ENCODE results near the gene WWOX.

WWOX gene

GRCh38 chr16:78390092-78390491 lies 290.6 kb downstream of the WWOX start:
- Histone ChIP-seq H3K9ac (ENCODE audit: low read length) (no peak overlapping the region), H3K4me3 (ENCODE audit: low read length) (no peak overlapping the region), H3K9me3 (ENCODE audit: control insufficient read depth, low read length) (no peaks in the 10 kb centered on the region), H3K36me3 (ENCODE audit: control insufficient read depth, insufficient read depth, low read length) (no peaks in the 10 kb centered on the region), H3K4me1 (ENCODE audit: control insufficient read depth, insufficient read depth, low read length) (no peaks in the 10 kb centered on the region), H3K27me3 (ENCODE audit: control insufficient read depth, insufficient read depth, low read length) (no peaks in the 10 kb centered on the region)

- no peak overlapping the region for H3K4me3 ChIP-seq (ENCODE audit: low read length)
- no peak overlapping the region for H3K9ac ChIP-seq (ENCODE audit: low read length)
- no peaks in the 10 kb centered on the region for H3K4me1 ChIP-seq (ENCODE audit: control insufficient read depth, insufficient read depth, low read length)
- no peaks in the 10 kb centered on the region for H3K9me3 ChIP-seq (ENCODE audit: control insufficient read depth, low read length)
- no peaks in the 10 kb centered on the region for H3K36me3 ChIP-seq (ENCODE audit: control insufficient read depth, insufficient read depth, low read length)
- no peaks in the 10 kb centered on the region for H3K27me3 ChIP-seq (ENCODE audit: control insufficient read depth, insufficient read depth, low read length)
These were observed 291.3 kb downstream of the WWOX start for GRCh38 chr16:78390508-78391324.

- Histone ChIP-seq H3K4me3 (ENCODE audit: low read length) (no peak overlapping the region), H3K9me3 (ENCODE audit: control insufficient read depth, low read length) (no peaks in the 10 kb centered on the region), H3K36me3 (ENCODE audit: control insufficient read depth, insufficient read depth, low read length) (no peaks in the 10 kb centered on the region), H3K9ac (ENCODE audit: low read length) (no peak overlapping the region), H3K27me3 (ENCODE audit: control insufficient read depth, insufficient read depth, low read length) (no peaks in the 10 kb centered on the region), H3K4me1 (ENCODE audit: control insufficient read depth, insufficient read depth, low read length) (no peaks in the 10 kb centered on the region)
These were observed 293.2 kb downstream of the WWOX start for GRCh38 chr16:78392585-78393195.

DNA sequence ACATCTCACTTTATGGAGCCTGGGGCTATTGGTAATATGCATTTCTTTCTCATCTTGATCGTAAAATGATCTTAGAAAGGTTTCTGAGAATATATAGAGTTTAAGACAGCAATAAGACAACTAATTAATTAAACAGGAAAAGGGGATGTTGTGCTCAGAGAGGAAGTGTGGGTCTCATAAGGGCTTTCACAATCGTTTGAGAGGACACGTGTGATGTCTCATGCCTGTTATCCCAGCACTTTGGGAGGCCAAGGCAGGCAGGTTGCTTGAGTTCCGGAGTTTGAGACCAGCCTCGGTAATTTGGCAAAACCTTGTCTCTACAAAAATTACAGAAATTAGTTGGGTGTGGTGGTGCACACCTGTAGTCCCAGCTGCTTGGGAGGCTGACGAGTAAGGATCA lies 295.6 kb downstream of the WWOX start:
- H3K9ac ChIP-seq (ENCODE audit: low read length): no peak overlapping the region
- no peaks in the 10 kb centered on the region for H3K36me3 ChIP-seq (ENCODE audit: control insufficient read depth, insufficient read depth, low read length)
- no peaks in the 10 kb centered on the region for H3K4me1 ChIP-seq (ENCODE audit: control insufficient read depth, insufficient read depth, low read length)
- no peaks in the 10 kb centered on the region for H3K9me3 ChIP-seq (ENCODE audit: control insufficient read depth, low read length)
- H3K27me3 ChIP-seq (ENCODE audit: control insufficient read depth, insufficient read depth, low read length): no peaks in the 10 kb centered on the region
- no peak overlapping the region for H3K4me3 ChIP-seq (ENCODE audit: low read length)

GRCh38 chr16:78396046-78396445 lies 296.6 kb downstream of the WWOX start:
- Histone ChIP-seq H3K9me3 (ENCODE audit: control insufficient read depth, low read length) (no peaks in the 10 kb centered on the region), H3K9ac (ENCODE audit: low read length) (no peak overlapping the region), H3K36me3 (ENCODE audit: control insufficient read depth, insufficient read depth, low read length) (no peaks in the 10 kb centered on the region), H3K4me3 (ENCODE audit: low read length) (no peak overlapping the region), H3K27me3 (ENCODE audit: control insufficient read depth, insufficient read depth, low read length) (no peaks in the 10 kb centered on the region), H3K4me1 (ENCODE audit: control insufficient read depth, insufficient read depth, low read length) (no peaks in the 10 kb centered on the region)

DNA sequence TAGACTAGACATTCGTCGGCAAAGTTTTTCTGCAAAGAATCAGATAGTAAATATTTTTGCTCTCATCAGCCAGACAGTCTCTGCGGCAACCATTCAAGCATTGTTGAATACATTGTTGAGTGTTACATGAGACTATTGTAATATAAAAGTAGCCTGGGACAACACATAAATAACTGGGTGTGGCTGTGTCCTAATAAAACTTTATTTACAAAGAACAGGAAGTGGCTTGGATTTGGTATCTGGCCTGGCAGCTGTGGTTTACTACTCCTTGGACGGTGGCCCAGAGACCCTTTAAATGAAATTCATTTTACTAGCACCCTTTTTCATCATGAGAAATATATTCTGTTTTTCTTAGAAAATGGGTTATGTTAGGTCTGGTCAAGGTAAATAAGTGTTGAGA lies 297.2 kb downstream of the WWOX start:
- no peak overlapping the region for H3K9ac ChIP-seq (ENCODE audit: low read length)
- H3K9me3 ChIP-seq (ENCODE audit: control insufficient read depth, low read length): no peaks in the 10 kb centered on the region

DNA sequence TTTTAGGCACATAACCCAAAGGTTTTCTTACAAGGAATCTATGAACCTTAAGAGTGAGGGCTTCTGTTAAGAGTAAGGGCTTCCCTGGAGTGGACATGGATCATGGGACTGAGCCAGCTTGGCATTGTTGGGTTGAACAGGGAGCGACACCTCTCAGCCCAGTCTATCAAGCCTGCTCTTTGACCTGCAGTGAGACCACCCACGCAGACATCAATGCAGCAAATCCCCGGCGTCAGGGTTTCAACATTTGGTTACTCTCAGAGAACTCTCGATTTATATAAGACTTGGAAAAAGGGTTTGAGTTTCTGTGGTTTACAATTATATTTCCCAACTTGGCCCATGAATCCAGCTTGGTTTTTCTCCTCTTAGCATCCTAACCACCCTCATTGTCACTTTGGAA lies 299.9 kb downstream of the WWOX start:
- no peaks in the 10 kb centered on the region for H3K36me3 ChIP-seq (ENCODE audit: control insufficient read depth, insufficient read depth, low read length)
- H3K4me3 ChIP-seq (ENCODE audit: low read length): no peak overlapping the region
- no peaks in the 10 kb centered on the region for H3K4me1 ChIP-seq (ENCODE audit: control insufficient read depth, insufficient read depth, low read length)
- H3K9ac ChIP-seq (ENCODE audit: low read length): no peak overlapping the region
- no peaks in the 10 kb centered on the region for H3K27me3 ChIP-seq (ENCODE audit: control insufficient read depth, insufficient read depth, low read length)
- H3K9me3 ChIP-seq (ENCODE audit: control insufficient read depth, low read length): no peaks in the 10 kb centered on the region

More for the DNA sequence above, 297.2 kb downstream of the WWOX start:
- no peaks in the 10 kb centered on the region for H3K36me3 ChIP-seq (ENCODE audit: control insufficient read depth, insufficient read depth, low read length)
- H3K4me1 ChIP-seq (ENCODE audit: control insufficient read depth, insufficient read depth, low read length): no peaks in the 10 kb centered on the region
- H3K4me3 ChIP-seq (ENCODE audit: low read length): no peak overlapping the region
- H3K27me3 ChIP-seq (ENCODE audit: control insufficient read depth, insufficient read depth, low read length): no peaks in the 10 kb centered on the region

DNA sequence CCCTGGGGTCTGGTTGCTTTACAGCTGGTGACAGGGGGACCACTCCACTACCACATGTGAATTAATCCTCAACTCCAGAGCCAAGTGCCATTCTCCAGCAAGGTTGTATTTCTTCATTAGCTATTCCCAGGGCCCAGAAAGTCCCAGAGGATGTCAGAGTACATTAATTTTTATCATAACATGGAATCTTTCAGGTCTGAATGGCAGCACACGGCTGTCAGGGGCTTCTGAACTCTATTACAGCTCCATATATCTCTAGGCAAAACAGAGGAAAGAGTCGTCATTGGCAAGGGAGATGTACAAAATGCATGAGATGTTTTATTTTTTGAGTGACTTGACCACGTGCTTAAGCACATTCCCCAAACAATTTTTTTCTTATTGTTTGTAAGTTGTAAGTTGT lies 303.4 kb downstream of the WWOX start:
- Histone ChIP-seq H3K9me3 (ENCODE audit: control insufficient read depth, low read length) (no peaks in the 10 kb centered on the region), H3K27me3 (ENCODE audit: control insufficient read depth, insufficient read depth, low read length) (no peaks in the 10 kb centered on the region), H3K4me1 (ENCODE audit: control insufficient read depth, insufficient read depth, low read length) (no peaks in the 10 kb centered on the region), H3K9ac (ENCODE audit: low read length) (no peak overlapping the region), H3K36me3 (ENCODE audit: control insufficient read depth, insufficient read depth, low read length) (no peaks in the 10 kb centered on the region), H3K4me3 (ENCODE audit: low read length) (no peak overlapping the region)

DNA sequence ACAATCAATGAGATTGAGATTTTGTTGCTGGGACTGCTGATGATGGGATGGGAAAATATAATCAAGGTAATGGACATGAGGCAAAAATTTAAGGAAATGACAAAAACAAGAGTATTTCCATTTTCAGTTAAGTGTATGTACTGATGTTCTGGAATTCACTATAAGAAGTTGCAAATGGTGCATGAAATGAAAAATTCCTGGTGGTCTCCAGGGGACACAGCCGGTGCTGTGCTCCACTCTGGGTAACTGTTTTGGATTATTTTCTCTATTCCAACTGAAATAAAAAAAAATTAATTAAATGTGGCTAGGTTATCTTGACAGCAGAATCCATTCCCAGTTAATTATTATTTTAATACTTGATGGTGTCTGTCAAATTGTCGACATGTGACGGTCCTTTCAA lies 305.6 kb downstream of the WWOX start:
- H3K36me3 ChIP-seq (ENCODE audit: control insufficient read depth, insufficient read depth, low read length): no peaks in the 10 kb centered on the region
- H3K4me3 ChIP-seq (ENCODE audit: low read length): no peak overlapping the region
- H3K9ac ChIP-seq (ENCODE audit: low read length): no peak overlapping the region
- no peaks in the 10 kb centered on the region for H3K4me1 ChIP-seq (ENCODE audit: control insufficient read depth, insufficient read depth, low read length)
- no peaks in the 10 kb centered on the region for H3K27me3 ChIP-seq (ENCODE audit: control insufficient read depth, insufficient read depth, low read length)
- H3K9me3 ChIP-seq (ENCODE audit: control insufficient read depth, low read length): peaks cover 4% of the 10 kb centered on the region

DNA sequence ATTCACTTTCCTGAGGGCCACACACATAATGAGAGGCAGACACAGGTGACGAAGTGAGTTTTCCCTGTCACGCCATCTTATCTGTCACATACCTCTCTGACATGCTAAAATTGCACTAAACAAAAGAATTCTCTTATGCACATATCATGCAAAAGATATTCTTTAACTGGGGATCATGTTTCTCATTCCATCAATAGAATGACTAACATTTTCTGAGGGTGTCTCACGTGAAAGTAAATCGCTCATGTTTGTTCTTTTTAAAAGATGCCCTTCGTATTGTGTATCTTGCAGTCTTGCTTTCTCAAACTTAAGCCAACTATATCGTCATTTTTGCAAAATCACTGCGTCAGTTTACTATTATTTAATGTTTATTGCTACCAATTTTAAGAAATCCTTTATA lies 306.4 kb downstream of the WWOX start:
- Histone ChIP-seq H3K9ac (ENCODE audit: low read length) (no peak overlapping the region), H3K36me3 (ENCODE audit: control insufficient read depth, insufficient read depth, low read length) (no peaks in the 10 kb centered on the region), H3K27me3 (ENCODE audit: control insufficient read depth, insufficient read depth, low read length) (no peaks in the 10 kb centered on the region), H3K4me1 (ENCODE audit: control insufficient read depth, insufficient read depth, low read length) (no peaks in the 10 kb centered on the region), H3K4me3 (ENCODE audit: low read length) (no peak overlapping the region), H3K9me3 (ENCODE audit: control insufficient read depth, low read length) (peaks cover 4% of the 10 kb centered on the region)

- no peak overlapping the region for H3K4me3 ChIP-seq (ENCODE audit: low read length)
- no peaks in the 10 kb centered on the region for H3K36me3 ChIP-seq (ENCODE audit: control insufficient read depth, insufficient read depth, low read length)
- no peak overlapping the region for H3K9ac ChIP-seq (ENCODE audit: low read length)
- no peaks in the 10 kb centered on the region for H3K4me1 ChIP-seq (ENCODE audit: control insufficient read depth, insufficient read depth, low read length)
- peaks cover 4% of the 10 kb centered on the region for H3K9me3 ChIP-seq (ENCODE audit: control insufficient read depth, low read length)
- no peaks in the 10 kb centered on the region for H3K27me3 ChIP-seq (ENCODE audit: control insufficient read depth, insufficient read depth, low read length)
These were observed 307.7 kb downstream of the WWOX start for GRCh38 chr16:78407191-78407590.

GRCh38 chr16:78413651-78414050 lies 314.2 kb downstream of the WWOX start:
- Histone ChIP-seq H3K27me3 (ENCODE audit: control insufficient read depth, insufficient read depth, low read length) (no peaks in the 10 kb centered on the region), H3K4me1 (ENCODE audit: control insufficient read depth, insufficient read depth, low read length) (no peaks in the 10 kb centered on the region), H3K4me3 (ENCODE audit: low read length) (no peak overlapping the region), H3K9ac (ENCODE audit: low read length) (no peak overlapping the region), H3K36me3 (ENCODE audit: control insufficient read depth, insufficient read depth, low read length) (no peaks in the 10 kb centered on the region), H3K9me3 (ENCODE audit: control insufficient read depth, low read length) (no peaks in the 10 kb centered on the region)

Measured in mucosa of stomach (tissue), 1 donor.